ENCODE measurements around the gene ADAMTS17. TPM values are rescaled to one million over a fixed set of nuclear protein-coding genes. Genes with fewer than 3 reads are reported as not detected.
A peak's percentile ranks its signal among the peaks of the same experiment; 100 is the strongest.

ADAMTS17 gene, protein sequence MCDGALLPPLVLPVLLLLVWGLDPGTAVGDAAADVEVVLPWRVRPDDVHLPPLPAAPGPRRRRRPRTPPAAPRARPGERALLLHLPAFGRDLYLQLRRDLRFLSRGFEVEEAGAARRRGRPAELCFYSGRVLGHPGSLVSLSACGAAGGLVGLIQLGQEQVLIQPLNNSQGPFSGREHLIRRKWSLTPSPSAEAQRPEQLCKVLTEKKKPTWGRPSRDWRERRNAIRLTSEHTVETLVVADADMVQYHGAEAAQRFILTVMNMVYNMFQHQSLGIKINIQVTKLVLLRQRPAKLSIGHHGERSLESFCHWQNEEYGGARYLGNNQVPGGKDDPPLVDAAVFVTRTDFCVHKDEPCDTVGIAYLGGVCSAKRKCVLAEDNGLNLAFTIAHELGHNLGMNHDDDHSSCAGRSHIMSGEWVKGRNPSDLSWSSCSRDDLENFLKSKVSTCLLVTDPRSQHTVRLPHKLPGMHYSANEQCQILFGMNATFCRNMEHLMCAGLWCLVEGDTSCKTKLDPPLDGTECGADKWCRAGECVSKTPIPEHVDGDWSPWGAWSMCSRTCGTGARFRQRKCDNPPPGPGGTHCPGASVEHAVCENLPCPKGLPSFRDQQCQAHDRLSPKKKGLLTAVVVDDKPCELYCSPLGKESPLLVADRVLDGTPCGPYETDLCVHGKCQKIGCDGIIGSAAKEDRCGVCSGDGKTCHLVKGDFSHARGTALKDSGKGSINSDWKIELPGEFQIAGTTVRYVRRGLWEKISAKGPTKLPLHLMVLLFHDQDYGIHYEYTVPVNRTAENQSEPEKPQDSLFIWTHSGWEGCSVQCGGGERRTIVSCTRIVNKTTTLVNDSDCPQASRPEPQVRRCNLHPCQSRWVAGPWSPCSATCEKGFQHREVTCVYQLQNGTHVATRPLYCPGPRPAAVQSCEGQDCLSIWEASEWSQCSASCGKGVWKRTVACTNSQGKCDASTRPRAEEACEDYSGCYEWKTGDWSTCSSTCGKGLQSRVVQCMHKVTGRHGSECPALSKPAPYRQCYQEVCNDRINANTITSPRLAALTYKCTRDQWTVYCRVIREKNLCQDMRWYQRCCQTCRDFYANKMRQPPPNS
- 10 to 100 TPM; 14.6 to 34.7 (median 24.2) TPM for total RNA-seq
- long read RNA-seq, partial matches to known transcripts: 0 of 1 reads
- long read RNA-seq, other reads (novel, unspliced or antisense): 1 of 1 reads

GRCh38 chr15:100341750-100342560 lies at the start of gene ADAMTS17:
TSS of gene ADAMTS17 (minus strand) at chr15:100341975. CDS start at chr15:100341899, 76 bp downstream.
- no peaks in the 10 kb centered on the region for H3K27me3 ChIP-seq
- no peaks in the 10 kb centered on the region for H3K9me3 ChIP-seq
- WGBS (ENCODE audit: insufficient coverage, low coverage, low lambda C conversion rate, missing lambda C conversion rate): 3% methylated on average over 11 of the region's 59 CpGs
- peak within 1 kb of the TSS; percentile 81 to 87 (median 85) for H3K4me3 ChIP-seq
- H3K27ac ChIP-seq: peak within 1 kb of the TSS; percentile 47 to 82 (median 59)
- H3K4me1 ChIP-seq: peaks cover 0 to 39% (median 5%) of the 10 kb centered on the region in 4 donors
- peak; percentile 90 to 97 (median 94) for ATAC-seq
- H3K36me3 ChIP-seq: no peaks in the 10 kb centered on the region
- DNase-seq: peak; percentile 96 to 97 (median 96)
- intact Hi-C loops (cut with DNase I): no loop called here
- TF ChIP-seq CTCF (IDR thresholded peaks at IDR 0.05) (peak; percentile 96 to 98 (median 96)), POLR2A (IDR thresholded peaks at IDR 0.05) (peak; percentile 97)

GRCh38 chr15:100385300-100386050 lies 43.7 kb upstream of the ADAMTS17 start:
- intact Hi-C loops (cut with DNase I): no loop called here
- Histone ChIP-seq H3K4me1 (no peaks in the 10 kb centered on the region), H3K9me3 (no peaks in the 10 kb centered on the region), H3K4me3 (no peak overlapping the region), H3K27ac (no peak overlapping the region), H3K27me3 (no peaks in the 10 kb centered on the region), H3K36me3 (no peaks in the 10 kb centered on the region)
- ATAC-seq (no peak), DNase-seq (no peak)
- TF ChIP-seq POLR2A (IDR thresholded peaks at IDR 0.05) (no peak), CTCF (IDR thresholded peaks at IDR 0.05) (no peak)
- WGBS (ENCODE audit: insufficient coverage, low coverage, low lambda C conversion rate, missing lambda C conversion rate): 58% methylated on average over 2 of the region's 3 CpGs

GRCh38 chr15:100384108-100384410 lies 42.3 kb upstream of the ADAMTS17 start:
- H3K9me3 ChIP-seq: no peaks in the 10 kb centered on the region
- no peak overlapping the region for H3K4me3 ChIP-seq
- no peaks in the 10 kb centered on the region for H3K27me3 ChIP-seq
- H3K27ac ChIP-seq: no peak overlapping the region
- no peak for TF ChIP-seq CTCF (IDR thresholded peaks at IDR 0.05)
- TF ChIP-seq POLR2A (IDR thresholded peaks at IDR 0.05): no peak
- no peak for DNase-seq
- ATAC-seq: no peak
- WGBS (ENCODE audit: insufficient coverage, low coverage, low lambda C conversion rate, missing lambda C conversion rate): 59% methylated on average over 8 of the region's 10 CpGs
- H3K4me1 ChIP-seq: no peaks in the 10 kb centered on the region
- H3K36me3 ChIP-seq: no peaks in the 10 kb centered on the region
- intact Hi-C loops (cut with DNase I): no loop called here

Measured in right lobe of liver (tissue), 6 donors.